Measurements from ENCODE around the gene AFF4. TPM values are rescaled to one million over a fixed set of nuclear protein-coding genes. Genes with fewer than 3 reads are reported as not detected.
"Not testable (repeated sequence)": the region's sequence is repeated elsewhere in the genome, so short reads cannot be mapped to it uniquely, and the experiment has no call there.

Gene AFF4
- total RNA-seq, 1 donor from 2014 or later: 128 TPM

DNA sequence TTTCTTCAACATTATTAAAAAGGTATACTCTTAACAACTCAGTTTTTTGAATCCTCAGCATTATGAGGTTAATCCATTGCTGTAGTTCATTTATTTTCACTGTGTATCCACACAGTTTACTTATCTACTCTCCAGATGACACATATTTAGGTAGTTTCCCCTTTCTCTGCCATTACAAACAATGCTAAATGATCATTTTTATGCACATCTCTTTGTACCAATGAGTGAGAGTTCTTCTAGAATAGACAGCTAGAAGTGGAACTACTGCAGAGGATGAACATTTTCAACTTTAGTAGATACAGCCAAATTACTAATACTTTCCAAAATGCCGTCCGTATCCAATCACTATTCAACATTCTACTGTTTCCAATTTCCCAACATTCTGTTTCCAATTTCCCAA is 11.5 kb downstream of the AFF4 start:
- no peak for DNase-seq (ENCODE audit: low spot score)
- Mint-ChIP-seq H3K4me3 (ENCODE audit: unreplicated experiment) (no peak overlapping the region), H3K9me3 (ENCODE audit: low read depth) (no peaks in the 10 kb centered on the region), H3K4me1 (ENCODE audit: low read depth) (peaks cover 61% of the 10 kb centered on the region), H3K36me3 (ENCODE audit: low read depth) (peaks cover 11% of the 10 kb centered on the region), H3K27me3 (ENCODE audit: low read depth) (no peaks in the 10 kb centered on the region), H3K27ac (ENCODE audit: unreplicated experiment) (peak overlapping the region; percentile 13)
- TF ChIP-seq, protein P1, sequence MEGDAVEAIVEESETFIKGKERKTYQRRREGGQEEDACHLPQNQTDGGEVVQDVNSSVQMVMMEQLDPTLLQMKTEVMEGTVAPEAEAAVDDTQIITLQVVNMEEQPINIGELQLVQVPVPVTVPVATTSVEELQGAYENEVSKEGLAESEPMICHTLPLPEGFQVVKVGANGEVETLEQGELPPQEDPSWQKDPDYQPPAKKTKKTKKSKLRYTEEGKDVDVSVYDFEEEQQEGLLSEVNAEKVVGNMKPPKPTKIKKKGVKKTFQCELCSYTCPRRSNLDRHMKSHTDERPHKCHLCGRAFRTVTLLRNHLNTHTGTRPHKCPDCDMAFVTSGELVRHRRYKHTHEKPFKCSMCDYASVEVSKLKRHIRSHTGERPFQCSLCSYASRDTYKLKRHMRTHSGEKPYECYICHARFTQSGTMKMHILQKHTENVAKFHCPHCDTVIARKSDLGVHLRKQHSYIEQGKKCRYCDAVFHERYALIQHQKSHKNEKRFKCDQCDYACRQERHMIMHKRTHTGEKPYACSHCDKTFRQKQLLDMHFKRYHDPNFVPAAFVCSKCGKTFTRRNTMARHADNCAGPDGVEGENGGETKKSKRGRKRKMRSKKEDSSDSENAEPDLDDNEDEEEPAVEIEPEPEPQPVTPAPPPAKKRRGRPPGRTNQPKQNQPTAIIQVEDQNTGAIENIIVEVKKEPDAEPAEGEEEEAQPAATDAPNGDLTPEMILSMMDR (IDR thresholded peaks at IDR 0.05): no peak

DNA sequence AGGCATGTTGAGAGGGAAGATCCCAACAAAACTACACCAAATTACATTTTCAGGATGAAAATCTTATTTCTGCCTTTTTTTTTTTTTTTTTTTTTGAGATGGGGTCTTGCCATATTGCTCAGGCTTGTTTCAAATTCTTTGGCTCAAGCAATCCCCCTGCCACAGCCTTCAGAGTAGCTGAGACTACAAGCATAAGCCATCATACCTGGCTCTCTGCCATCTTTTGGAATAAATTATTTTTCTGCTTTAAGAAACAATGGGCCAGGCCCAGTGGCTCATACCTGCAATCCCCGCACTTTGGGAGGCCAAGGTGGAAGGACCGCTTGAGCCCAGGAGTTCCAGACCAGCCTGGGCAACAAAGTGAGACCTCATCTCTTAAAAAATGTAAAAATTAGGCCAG is 14.3 kb downstream of the AFF4 start:
- no peak for DNase-seq (ENCODE audit: low spot score)
- TF ChIP-seq, protein P1 (IDR thresholded peaks at IDR 0.05): no peak
- H3K4me1 Mint-ChIP-seq (ENCODE audit: low read depth): peaks cover 65% of the 10 kb centered on the region
- H3K27ac Mint-ChIP-seq (ENCODE audit: unreplicated experiment): peak overlapping the region; percentile 91
- no peak overlapping the region for H3K4me3 Mint-ChIP-seq (ENCODE audit: unreplicated experiment)
- no peaks in the 10 kb centered on the region for H3K9me3 Mint-ChIP-seq (ENCODE audit: low read depth)
- peaks cover 6% of the 10 kb centered on the region for H3K36me3 Mint-ChIP-seq (ENCODE audit: low read depth)
- no peaks in the 10 kb centered on the region for H3K27me3 Mint-ChIP-seq (ENCODE audit: low read depth)

DNA sequence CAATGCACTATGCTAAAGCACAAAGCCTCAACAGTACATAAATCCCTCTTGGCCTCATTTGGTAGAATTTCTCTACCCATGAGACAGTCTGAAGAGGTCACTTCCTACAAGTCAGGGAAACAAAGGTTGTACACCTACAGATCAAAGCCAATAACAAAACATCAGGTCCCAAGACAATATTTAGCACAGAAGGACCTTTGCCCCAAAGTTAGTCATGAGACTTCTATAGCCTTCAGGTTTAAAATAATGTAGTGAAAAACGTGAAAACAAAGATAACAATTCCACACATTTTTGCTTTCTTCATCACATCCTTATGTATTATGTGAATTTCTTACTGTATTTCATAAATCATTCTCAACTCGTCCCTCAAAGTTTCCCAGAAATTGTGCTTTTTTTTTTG is 15.8 kb downstream of the AFF4 start:
- no peaks in the 10 kb centered on the region for H3K27me3 Mint-ChIP-seq (ENCODE audit: low read depth)
- TF ChIP-seq, protein P1 (IDR thresholded peaks at IDR 0.05): no peak
- H3K27ac Mint-ChIP-seq (ENCODE audit: unreplicated experiment): peak overlapping the region; percentile 91
- H3K36me3 Mint-ChIP-seq (ENCODE audit: low read depth): peaks cover 3% of the 10 kb centered on the region
- no peak for DNase-seq (ENCODE audit: low spot score)
- no peaks in the 10 kb centered on the region for H3K9me3 Mint-ChIP-seq (ENCODE audit: low read depth)
- H3K4me1 Mint-ChIP-seq (ENCODE audit: low read depth): peaks cover 65% of the 10 kb centered on the region
- H3K4me3 Mint-ChIP-seq (ENCODE audit: unreplicated experiment): no peak overlapping the region

DNA sequence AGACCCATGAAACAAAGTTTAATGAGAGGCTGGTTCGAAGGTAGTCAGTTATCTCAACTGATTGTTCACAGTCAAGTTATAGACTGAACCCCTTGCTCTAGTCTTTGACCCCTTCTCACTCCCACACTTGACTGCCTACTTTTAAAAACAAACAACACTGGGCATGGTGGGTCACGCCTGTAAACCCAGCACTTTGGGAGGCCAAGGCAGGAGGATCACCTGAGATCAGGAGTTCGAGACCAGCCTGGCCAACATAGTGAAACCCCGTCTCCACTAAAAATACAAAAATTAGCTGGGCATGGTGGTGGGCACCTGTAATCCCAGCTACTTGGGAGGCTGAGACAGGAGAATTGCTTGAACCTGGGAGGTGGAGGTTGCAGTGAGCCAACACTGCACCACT is 18.1 kb downstream of the AFF4 start:
- not testable (repeated sequence) for DNase-seq (ENCODE audit: low spot score); H3K36me3 Mint-ChIP-seq (ENCODE audit: low read depth); H3K27ac Mint-ChIP-seq (ENCODE audit: unreplicated experiment); H3K9me3 Mint-ChIP-seq (ENCODE audit: low read depth); H3K4me3 Mint-ChIP-seq (ENCODE audit: unreplicated experiment); H3K27me3 Mint-ChIP-seq (ENCODE audit: low read depth)
- peaks cover 56% of the 10 kb centered on the region for H3K4me1 Mint-ChIP-seq (ENCODE audit: low read depth)

DNA sequence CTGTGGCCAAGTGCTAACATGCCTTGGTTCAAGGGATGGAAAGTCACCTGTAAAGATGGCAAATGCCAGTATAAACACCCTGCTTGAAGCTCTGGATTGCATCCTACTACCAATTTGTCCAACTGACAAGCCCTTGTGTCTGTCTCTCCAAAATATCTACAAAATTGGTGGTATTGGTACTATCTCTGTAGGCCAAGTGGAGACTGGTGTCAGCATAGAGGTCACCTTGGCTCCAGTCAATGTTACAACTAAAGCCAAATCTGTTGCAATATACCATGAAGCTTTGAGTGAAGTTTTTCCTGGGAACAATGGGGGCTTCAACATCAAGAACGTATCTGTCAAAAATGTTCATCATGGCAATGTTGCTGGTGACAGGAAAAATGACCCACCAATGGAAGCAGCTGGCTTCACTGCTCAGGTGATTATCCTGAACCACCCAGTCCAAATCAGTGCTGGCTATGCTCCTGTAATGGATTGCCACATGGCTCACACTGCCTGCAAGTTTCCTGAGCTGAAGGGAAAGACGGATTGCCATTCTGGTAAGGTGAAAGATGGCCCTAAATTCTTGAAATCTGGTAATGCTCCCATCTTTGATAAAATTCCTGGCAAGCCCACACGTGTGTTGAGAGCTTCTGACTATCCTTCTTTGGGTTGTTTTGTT is 19.9 kb downstream of the AFF4 start:
- Mint-ChIP-seq H3K9me3 (ENCODE audit: low read depth) (no peaks in the 10 kb centered on the region), H3K27me3 (ENCODE audit: low read depth) (no peaks in the 10 kb centered on the region), H3K4me3 (ENCODE audit: unreplicated experiment) (no peak overlapping the region), H3K4me1 (ENCODE audit: low read depth) (peaks cover 49% of the 10 kb centered on the region), H3K27ac (ENCODE audit: unreplicated experiment) (peak overlapping the region; percentile 39), H3K36me3 (ENCODE audit: low read depth) (no peaks in the 10 kb centered on the region)
- TF ChIP-seq, protein P1 (IDR thresholded peaks at IDR 0.05): no peak
- no peak for DNase-seq (ENCODE audit: low spot score)

DNA sequence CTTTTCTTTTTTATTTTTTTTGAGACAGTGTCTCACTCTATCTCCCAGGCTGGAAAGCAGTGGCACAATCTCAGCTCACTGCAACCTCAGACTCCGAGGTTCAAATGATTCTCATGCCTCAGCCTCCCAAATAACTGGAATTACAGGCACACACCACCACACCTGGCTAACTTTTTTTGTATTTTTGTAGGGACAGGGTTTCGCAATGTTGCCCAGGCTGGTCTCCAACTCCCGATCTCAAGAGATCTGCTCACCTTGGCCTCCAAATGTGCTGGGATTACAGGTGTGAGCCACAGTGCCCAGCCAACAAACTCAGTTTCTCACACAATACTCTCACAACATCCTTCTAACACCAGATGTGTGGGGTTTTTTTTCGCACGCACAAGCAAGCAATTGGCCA is 22.1 kb downstream of the AFF4 start:
- TF ChIP-seq, protein P1 (IDR thresholded peaks at IDR 0.05): no peak
- peak overlapping the region; percentile 28 for H3K27ac Mint-ChIP-seq (ENCODE audit: unreplicated experiment)
- no peaks in the 10 kb centered on the region for H3K27me3 Mint-ChIP-seq (ENCODE audit: low read depth)
- peaks cover 2% of the 10 kb centered on the region for H3K36me3 Mint-ChIP-seq (ENCODE audit: low read depth)
- H3K9me3 Mint-ChIP-seq (ENCODE audit: low read depth): no peaks in the 10 kb centered on the region
- peaks cover 46% of the 10 kb centered on the region for H3K4me1 Mint-ChIP-seq (ENCODE audit: low read depth)
- H3K4me3 Mint-ChIP-seq (ENCODE audit: unreplicated experiment): no peak overlapping the region
- DNase-seq (ENCODE audit: low spot score): no peak
